Keratinocyte (primary cell): ENCODE results near the gene SLC25A1. TPM values are rescaled to one million over a fixed set of nuclear protein-coding genes. Genes with fewer than 3 reads are reported as not detected.

Experiments used
- DNase-seq: peaks from one replicate; pipeline ENCODE4 v3.0.0-alpha.2; 2011; ENCODE audit warnings: low read depth, missing footprints, low spot score
- FAIRE-seq: peaks from 2 replicates; lab custom pipeline; 2011; peaks lifted over from hg19 to GRCh38; lab: Jason Lieb, UNC
- H2AFZ ChIP-seq: 2 replicates; pipeline ENCODE4 v1.6.0; 2012; ENCODE audit warnings: low read length, control low read depth, inconsistent platforms; ENCODE audit not compliant: control insufficient read depth
- H3K27ac ChIP-seq: 2 replicates; pipeline ENCODE4 v1.5.1; 2011; ENCODE audit warnings: low read length; ENCODE audit not compliant: control insufficient read depth, insufficient read depth
- H3K27me3 ChIP-seq: 3 replicates; pipeline ENCODE4 v1.6.0; 2011; ENCODE audit warnings: low read length; ENCODE audit not compliant: control insufficient read depth, insufficient read depth; ENCODE audit errors: extremely low read depth
- H3K36me3 ChIP-seq, 2 experiments: 2 replicates in 1 of 2; 3 replicates in 1 of 2; pipeline ENCODE4 v1.5.1; 2011; ENCODE audit warnings: low read length in 2 of 2, mild to moderate bottlenecking in 1 of 2; ENCODE audit not compliant: control insufficient read depth in 2 of 2, insufficient read depth in 2 of 2; ENCODE audit errors: extremely low read depth in 1 of 2
- H3K4me1 ChIP-seq: 3 replicates; pipeline ENCODE4 v1.5.1; 2011; ENCODE audit warnings: low read length; ENCODE audit not compliant: control insufficient read depth, insufficient read depth; ENCODE audit errors: extremely low read depth
- H3K4me2 ChIP-seq: 3 replicates; pipeline ENCODE4 v1.6.0; 2011; ENCODE audit warnings: low read depth, low read length; ENCODE audit not compliant: control insufficient read depth, insufficient read depth; ENCODE audit errors: extremely low read depth
- H3K4me3 ChIP-seq, 3 experiments: fragments of 200-600 bp in 1 of 3; sonication (generic) in 1 of 3; 2 replicates in 2 of 3; 3 replicates in 1 of 3; pipeline ENCODE4 v1.5.1; 2011 to 2016; ENCODE audit warnings: low read length in 3 of 3, mild to moderate bottlenecking in 3 of 3, control low read depth in 2 of 3, inconsistent platforms in 1 of 3, low read depth in 1 of 3, mixed read lengths in 1 of 3, mixed run types in 1 of 3, moderate library complexity in 1 of 3; ENCODE audit not compliant: control insufficient read depth in 2 of 3, insufficient read depth in 2 of 3; ENCODE audit errors: extremely low read depth in 1 of 3
- H3K79me2 ChIP-seq: 2 replicates; pipeline ENCODE4 v1.6.0; 2012; ENCODE audit warnings: low read length; ENCODE audit not compliant: control insufficient read depth, insufficient read depth
- H3K9ac ChIP-seq: 3 replicates; pipeline ENCODE4 v1.6.0; 2011; ENCODE audit warnings: low read length; ENCODE audit not compliant: control insufficient read depth, insufficient read depth; ENCODE audit errors: extremely low read depth
- H3K9me1 ChIP-seq: 3 replicates; pipeline ENCODE4 v1.6.0; 2011; ENCODE audit warnings: low read length; ENCODE audit not compliant: control insufficient read depth, insufficient read depth; ENCODE audit errors: extremely low read depth
- H3K9me3 ChIP-seq: 2 replicates; pipeline ENCODE4 v1.5.1; 2012; ENCODE audit warnings: low read depth, low read length; ENCODE audit not compliant: control insufficient read depth
- H4K20me1 ChIP-seq: 3 replicates; pipeline ENCODE4 v1.6.0; 2011; ENCODE audit warnings: low read length; ENCODE audit not compliant: control insufficient read depth, insufficient read depth; ENCODE audit errors: extremely low read depth
- CTCF ChIP-seq, 3 experiments: IDR thresholded peaks in 1 of 3; conservative IDR thresholded peaks in 1 of 3; optimal IDR thresholded peaks in 1 of 3; 2 replicates in 2 of 3; 3 replicates in 1 of 3; pipeline versions ENCODE3 to v1.5.1; 2011; ENCODE audit warnings: low read length in 3 of 3, mild to moderate bottlenecking in 3 of 3, moderate library complexity in 2 of 3, control low read depth in 1 of 3, inconsistent platforms in 1 of 3; ENCODE audit not compliant: insufficient read depth in 2 of 3; ENCODE audit errors: extremely low read depth in 1 of 3
- EZH2 ChIP-seq: IDR thresholded peaks from one replicate; pipeline ENCODE4 v1.6.1; 2012; ENCODE audit warnings: inconsistent platforms, mild to moderate bottlenecking, low read length, moderate library complexity
- dilution Hi-C: fragments of 300-500 bp; cut with MboI; formaldehyde crosslinking; loops from one replicate; pipeline ENCODE4 v1.7.0; 2020; ENCODE audit warnings: low sequenced_read_pairs; ENCODE audit not compliant: extremely low pct_ligation_motif_present
- polyA plus RNA-seq, 5 experiments: library from polyadenylated mRNA; depleted of rRNA in 3 of 5; stranded (reverse) in 3 of 5; stranded (forward) in 1 of 5; unstranded in 1 of 5; fragments of >200 nt; gene quantifications; 1 replicate in 1 of 5; 2 replicates in 3 of 5; 3 replicates in 1 of 5; pipeline versions ENCODE4 v1.2.1 to v1.2.3, GENCODE V29; 2011 to 2012; ENCODE audit warnings: missing spikeins in 2 of 5, low read depth in 1 of 5, low replicate concordance in 1 of 5

SLC25A1 gene
- polyA plus RNA-seq, 1 donor (not counting 4 experiments of a cell fraction or from before 2014, with no cell fraction given): 27.7 TPM

GRCh38 chr22:19199479-19199878 lies 20.9 kb upstream of the SLC25A1 start:
- Histone ChIP-seq H3K79me2 (no peaks in the 10 kb centered on the region), H3K27me3 (no peaks in the 10 kb centered on the region), H3K27ac (no peak overlapping the region), H3K4me2 (no peak overlapping the region), H3K36me3 (peaks cover 19 to 21% of the 10 kb centered on the region in 2 experiments), H3K9ac (no peak overlapping the region), H3K9me3 (no peaks in the 10 kb centered on the region), H3K4me1 (no peaks in the 10 kb centered on the region), H4K20me1 (no peaks in the 10 kb centered on the region), H2AFZ (no peak overlapping the region), H3K4me3 (no peak overlapping the region), H3K9me1 (no peaks in the 10 kb centered on the region)
- no peak for DNase-seq
- dilution Hi-C loops: no loop called here
- FAIRE-seq: peak; percentile 17
- TF ChIP-seq EZH2: no peak
- TF ChIP-seq CTCF (optimal IDR thresholded peaks at IDR 0.05 in 1 of 3, IDR thresholded peaks at IDR 0.05 in 1 of 3, conservative IDR thresholded peaks at IDR 0.05 in 1 of 3; ENCODE audit: extremely low read depth in 1 of 3, insufficient read depth in 2 of 3, low read length in 3 of 3): no peak

- Histone ChIP-seq H3K9ac (no peak overlapping the region), H3K9me3 (no peaks in the 10 kb centered on the region), H3K4me2 (no peak overlapping the region), H3K27me3 (no peaks in the 10 kb centered on the region), H3K4me3 (no peak overlapping the region), H3K36me3 (peaks cover 17 to 21% of the 10 kb centered on the region in 2 experiments), H3K79me2 (no peaks in the 10 kb centered on the region), H3K9me1 (no peaks in the 10 kb centered on the region), H3K27ac (no peak overlapping the region), H2AFZ (no peak overlapping the region), H4K20me1 (no peaks in the 10 kb centered on the region), H3K4me1 (no peaks in the 10 kb centered on the region)
- FAIRE-seq (no peak), DNase-seq (no peak)
- dilution Hi-C loops: no loop called here
- TF ChIP-seq CTCF (optimal IDR thresholded peaks at IDR 0.05 in 1 of 3, IDR thresholded peaks at IDR 0.05 in 1 of 3, conservative IDR thresholded peaks at IDR 0.05 in 1 of 3; ENCODE audit: extremely low read depth in 1 of 3, insufficient read depth in 2 of 3, low read length in 3 of 3) (no peak), EZH2 (no peak)
Measured at GRCh38 chr22:19197997-19198865, 19.7 kb upstream of the SLC25A1 start.
